ENCODE results near the gene KLHL42. TPM values are rescaled to one million over a fixed set of nuclear protein-coding genes. Genes with fewer than 3 reads are reported as not detected.

KLHL42 gene
- total RNA-seq, 1 donor from 2014 or later, result 23.6 TPM

Other genes starting within 250 kb of the KLHL42 start
- 0.35 and 4.0 TPM in 2 replicates for gene REP15, start 83.8 kb upstream of the KLHL42 start, total RNA-seq
- 96.1 and 107 TPM in 2 replicates for gene MRPS35, start 69.4 kb upstream of the KLHL42 start, total RNA-seq
- not detected in 2 replicates for gene MANSC4, start within 50 bp of the KLHL42 start, total RNA-seq
- 0.40 and 9.7 TPM in 2 replicates for gene PTHLH, start 192.5 kb downstream of the KLHL42 start, total RNA-seq

Measured in renal cortical epithelial cell (primary cell).